B cell (primary cell): ENCODE data around the gene EXO5. TPM values are rescaled to one million over a fixed set of nuclear protein-coding genes. Genes with fewer than 3 reads are reported as not detected.
"Not testable (repeated sequence)": the region's sequence is repeated elsewhere in the genome, so short reads cannot be mapped to it uniquely, and the experiment has no call there.

ENCODE experiments used
- ATAC-seq: fragments of 200-7000 bp; cut with Tn5 transposase; one replicate; pipeline ENCODE4 v1.10.0; 2021; ENCODE audit warnings: low read depth, mild to moderate bottlenecking, moderate number of reproducible peaks, moderate library complexity
- CTCF ChIA-PET: fragments of 350-600 bp; sonication (Branson Sonifier 250); formaldehyde crosslinking; loops from one replicate; lab custom pipeline; 2021; ENCODE audit warnings: antibody characterized with exemption, inconsistent platforms; lab: Charles Lee
- POLR2A ChIA-PET: fragments of 350-600 bp; sonication (Branson Sonifier 250); formaldehyde crosslinking; loops from one replicate; lab custom pipeline; 2021; ENCODE audit warnings: antibody characterized with exemption; lab: Charles Lee
- DNase-seq: peaks from one replicate; pipeline ENCODE4 v3.0.0; 2013
- H2AFZ ChIP-seq: 2 replicates; pipeline ENCODE4 v1.6.1; 2012; ENCODE audit warnings: mild to moderate bottlenecking, low read depth, low read length; ENCODE audit not compliant: insufficient read depth, poor library complexity, severe bottlenecking
- H3K27ac ChIP-seq, 2 donors: 1 replicate in 1 of 2; 2 replicates in 1 of 2; pipeline ENCODE4 v1.5.1; 2012 to 2013; ENCODE audit warnings: low read length in 2 of 2, mild to moderate bottlenecking in 2 of 2, moderate library complexity in 1 of 2
- H3K27me3 ChIP-seq, 4 experiments: fragments of 200-600 bp in 1 of 4; sonication (generic) in 1 of 4; replicated peaks in 1 of 4; 1 replicate in 2 of 4; 2 replicates in 2 of 4; pipeline versions ENCODE4 v1.6.1 to v1.7.0; 2013 to 2016; ENCODE audit warnings: low read length in 3 of 4, mild to moderate bottlenecking in 2 of 4, mixed read lengths in 1 of 4, moderate library complexity in 1 of 4; ENCODE audit not compliant: insufficient read depth in 4 of 4, control insufficient read depth in 3 of 4; ENCODE audit errors: control extremely low read depth in 1 of 4
- H3K36me3 ChIP-seq, 2 experiments: replicated peaks in 1 of 2; 1 replicate in 1 of 2; 2 replicates in 1 of 2; pipeline versions ENCODE4 v1.6.1 to v1.7.1; 2013; ENCODE audit warnings: low read length in 1 of 2; ENCODE audit not compliant: insufficient read depth in 2 of 2, control insufficient read depth in 1 of 2; ENCODE audit errors: control extremely low read depth in 1 of 2, extremely low read depth in 1 of 2
- H3K4me1 ChIP-seq, 2 donors: fragments of 200-600 bp in 1 of 2; sonication (generic) in 1 of 2; 1 replicate in 1 of 2; 2 replicates in 1 of 2; pipeline versions ENCODE4 v1.5.1 to v1.6.1; 2013 to 2017; ENCODE audit warnings: low read length in 2 of 2; ENCODE audit not compliant: control insufficient read depth in 2 of 2, insufficient read depth in 2 of 2
- H3K4me2 ChIP-seq: replicated peaks from 2 replicates; pipeline ENCODE3; 2012; ENCODE audit warnings: mild to moderate bottlenecking, low read depth, low read length; ENCODE audit not compliant: poor library complexity, severe bottlenecking
- H3K4me3 ChIP-seq, 5 experiments: fragments of 200-600 bp in 1 of 5; sonication (generic) in 1 of 5; 1 replicate in 3 of 5; 2 replicates in 2 of 5; pipeline versions ENCODE4 v1.5.1 to v1.7.0; 2011 to 2016; ENCODE audit warnings: low read length in 4 of 5, mild to moderate bottlenecking in 4 of 5, low read depth in 2 of 5, control low read depth in 1 of 5, moderate library complexity in 1 of 5; ENCODE audit not compliant: insufficient read depth in 1 of 5; ENCODE audit errors: control extremely low read depth in 1 of 5, extremely low read depth in 1 of 5
- H3K79me2 ChIP-seq: fragments of 200-600 bp; sonication (generic); one replicate; pipeline ENCODE4 v1.6.0; 2016; ENCODE audit warnings: low read length; ENCODE audit not compliant: control insufficient read depth, insufficient read depth
- H3K9ac ChIP-seq: fragments of 200-600 bp; sonication (generic); 2 replicates; pipeline ENCODE4 v1.6.1; 2017; ENCODE audit warnings: mild to moderate bottlenecking, low read length, moderate library complexity
- H3K9me3 ChIP-seq, 3 donors: one replicate each; pipeline versions ENCODE4 v1.6.1 to v1.7.1; 2013; ENCODE audit warnings: low read length in 2 of 3; ENCODE audit not compliant: control insufficient read depth in 2 of 3, insufficient read depth in 1 of 3; ENCODE audit errors: control extremely low read depth in 1 of 3
- H4K20me1 ChIP-seq: 2 replicates; pipeline ENCODE4 v1.6.0; 2012; ENCODE audit warnings: mild to moderate bottlenecking, low read length; ENCODE audit not compliant: insufficient read depth, control insufficient read depth, poor library complexity, severe bottlenecking
- H3K27ac Mint-ChIP-seq: one replicate; pipeline ENCODE4 v1.8.0; 2021; ENCODE audit warnings: mixed read lengths
- H3K27me3 Mint-ChIP-seq: one replicate; pipeline ENCODE4 v1.8.0; 2021; ENCODE audit warnings: mixed read lengths
- H3K4me1 Mint-ChIP-seq: one replicate; pipeline ENCODE4 v1.8.0; 2021; ENCODE audit warnings: mixed read lengths
- H3K4me3 Mint-ChIP-seq: one replicate; pipeline ENCODE4 v1.8.0; 2021; ENCODE audit warnings: mixed read lengths
- H3K9me3 Mint-ChIP-seq: one replicate; pipeline ENCODE4 v1.8.0; 2022; ENCODE audit warnings: mixed read lengths; ENCODE audit not compliant: insufficient read depth
- EZH2 ChIP-seq: IDR thresholded peaks from 2 replicates; pipeline ENCODE4 v1.6.1; 2012; ENCODE audit warnings: borderline replicate concordance, low read depth, mild to moderate bottlenecking, moderate library complexity, low read length; ENCODE audit not compliant: insufficient read depth, poor library complexity, severe bottlenecking
- WGBS: methylation state at CpG from one replicate; pipeline ENCODE4 v1.1.5; 2013; ENCODE audit warnings: missing lambda C conversion rate; ENCODE audit not compliant: insufficient coverage; 5-methylcytosine and 5-hydroxymethylcytosine counted together
- intact Hi-C: fragments of 100-400 bp; cut with micrococcal nuclease; formaldehyde crosslinking; loops from one replicate; pipeline ENCODE4 v1.10.0; 2022
- polyA plus RNA-seq: library from polyadenylated mRNA; depleted of rRNA; stranded (reverse); fragments of >200 nt; gene quantifications from 2 replicates; pipeline ENCODE4 v1.2.3, GENCODE V29; 2012
- total RNA-seq, 2 donors: library from RNA; stranded (reverse); fragments of 120-200 nt in 1 of 2; gene quantifications; 1 replicate in 1 of 2; 2 replicates in 1 of 2; pipeline versions ENCODE4 v1.2.3 to v1.2.4, GENCODE V29; 2013 to 2022
- TF ChIP-seq, protein P1 (sequence below): fragments of 200-600 bp; IDR thresholded peaks from one replicate; pipeline ENCODE4 v1.8.0; 2022; ENCODE audit warnings: antibody characterized with exemption, mild to moderate bottlenecking

The EXO5 gene
- total and polyA plus RNA-seq, 2 donors (not counting 1 experiment from before 2014, with no cell fraction given): 5.7 to 16.9 TPM

DNA sequence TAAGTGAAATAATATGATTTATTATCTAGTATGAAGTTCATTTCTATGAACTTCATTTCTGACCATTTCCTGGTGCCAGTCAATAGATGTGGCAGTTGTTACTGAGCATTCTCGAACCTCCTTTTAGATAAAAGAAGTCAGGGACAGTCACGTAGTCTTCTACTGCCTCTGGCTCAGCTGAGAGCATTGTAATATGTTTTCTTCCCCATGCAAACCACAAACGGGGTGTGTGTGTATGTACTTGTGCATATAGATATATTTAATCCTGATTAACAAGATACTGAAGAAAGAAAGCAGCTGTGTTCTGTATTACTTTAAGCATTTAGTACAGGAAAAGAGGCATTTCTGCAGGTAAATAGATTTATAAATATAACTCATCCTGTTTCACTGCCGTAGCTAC, 44.5 kb downstream of the EXO5 start:
- Histone ChIP-seq H3K27ac (no peak overlapping the region), H3K4me3 (no peak overlapping the region), H3K9me3 (peaks cover 0 to 10% (median 0%) of the 10 kb centered on the region in 3 donors), H3K79me2 (no peaks in the 10 kb centered on the region), H2AFZ (no peak overlapping the region), H3K36me3 (no peaks in the 10 kb centered on the region), H3K4me1 (no peaks in the 10 kb centered on the region), H3K27me3 (no peaks in the 10 kb centered on the region), H4K20me1 (no peaks in the 10 kb centered on the region), H3K9ac (no peak overlapping the region), H3K4me2 (no peak overlapping the region)
- Mint-ChIP-seq H3K27me3 (peaks cover 2% of the 10 kb centered on the region), H3K4me1 (no peaks in the 10 kb centered on the region), H3K9me3 (no peaks in the 10 kb centered on the region), H3K4me3 (no peak overlapping the region), H3K27ac (no peak overlapping the region)
- ChIA-PET POLR2A (no interaction called here), CTCF (no interaction called here)
- intact Hi-C loops: no loop called here
- TF ChIP-seq, protein P1, sequence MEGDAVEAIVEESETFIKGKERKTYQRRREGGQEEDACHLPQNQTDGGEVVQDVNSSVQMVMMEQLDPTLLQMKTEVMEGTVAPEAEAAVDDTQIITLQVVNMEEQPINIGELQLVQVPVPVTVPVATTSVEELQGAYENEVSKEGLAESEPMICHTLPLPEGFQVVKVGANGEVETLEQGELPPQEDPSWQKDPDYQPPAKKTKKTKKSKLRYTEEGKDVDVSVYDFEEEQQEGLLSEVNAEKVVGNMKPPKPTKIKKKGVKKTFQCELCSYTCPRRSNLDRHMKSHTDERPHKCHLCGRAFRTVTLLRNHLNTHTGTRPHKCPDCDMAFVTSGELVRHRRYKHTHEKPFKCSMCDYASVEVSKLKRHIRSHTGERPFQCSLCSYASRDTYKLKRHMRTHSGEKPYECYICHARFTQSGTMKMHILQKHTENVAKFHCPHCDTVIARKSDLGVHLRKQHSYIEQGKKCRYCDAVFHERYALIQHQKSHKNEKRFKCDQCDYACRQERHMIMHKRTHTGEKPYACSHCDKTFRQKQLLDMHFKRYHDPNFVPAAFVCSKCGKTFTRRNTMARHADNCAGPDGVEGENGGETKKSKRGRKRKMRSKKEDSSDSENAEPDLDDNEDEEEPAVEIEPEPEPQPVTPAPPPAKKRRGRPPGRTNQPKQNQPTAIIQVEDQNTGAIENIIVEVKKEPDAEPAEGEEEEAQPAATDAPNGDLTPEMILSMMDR: no peak
- TF ChIP-seq EZH2: no peak
- no peak for ATAC-seq
- WGBS: no CpG with 5 or more reads among the region's 4 CpGs
- no peak for DNase-seq

DNA sequence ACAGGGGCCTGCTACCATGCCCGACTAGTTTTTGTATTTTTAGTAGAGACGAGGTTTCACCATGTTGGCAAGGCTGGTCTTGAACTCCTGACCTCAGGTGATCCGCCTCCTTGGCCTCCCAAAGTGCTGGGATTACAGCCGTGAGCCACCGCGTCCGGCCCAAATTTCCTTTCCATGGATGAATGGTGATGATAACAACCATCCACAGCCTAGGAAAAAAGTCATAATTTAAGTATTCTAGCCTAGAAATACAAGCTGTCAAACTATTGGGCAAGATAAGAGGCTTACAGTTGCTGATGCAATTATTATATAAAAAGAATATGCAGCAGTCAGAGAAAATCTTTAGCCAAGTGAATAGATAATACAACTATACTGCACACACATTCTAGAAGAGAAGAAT, 46.2 kb downstream of the EXO5 start:
- H3K4me3 Mint-ChIP-seq, H3K4me2 ChIP-seq, ATAC-seq, H3K9me3 Mint-ChIP-seq, POLR2A ChIA-PET, DNase-seq, H3K27ac Mint-ChIP-seq, H4K20me1 ChIP-seq, H3K27me3 Mint-ChIP-seq, H3K4me1 Mint-ChIP-seq, H2AFZ ChIP-seq, H3K9ac ChIP-seq, H3K27me3 ChIP-seq, H3K36me3 ChIP-seq, H3K27ac ChIP-seq, H3K79me2 ChIP-seq, H3K4me3 ChIP-seq, H3K4me1 ChIP-seq: not testable (repeated sequence)
- 100% methylated on average over 2 of the region's 7 CpGs for WGBS
- intact Hi-C loops: loop anchor here (1.0 kb wide), 1 partner anchor 8 kb away; no protein-coding TSS in a partner anchor
- CTCF ChIA-PET: interaction anchor here (0.7 kb wide), 1 partner anchor 274 kb away, joined by 3 read pairs; no protein-coding TSS in a partner anchor
- H3K9me3 ChIP-seq: peaks cover 0 to 12% (median 0%) of the 10 kb centered on the region in 3 donors
